ENCODE results near the gene MLLT1.

- TF ChIP-seq POLR2AphosphoS5 (IDR thresholded peaks at IDR 0.05; ENCODE audit: borderline replicate concordance, low read depth, low read length), result no peak
- TF ChIP-seq FOXP2 (optimal IDR thresholded peaks at IDR 0.05; ENCODE audit: control extremely low read depth, extremely low read length, insufficient read depth), result no peak
Observed at GRCh38 chr19:6216236-6216995, 63.4 kb downstream of the MLLT1 start.

Measured in SK-N-MC (cell line).